Erythroblast (primary cell): ENCODE data around the gene MECR.

Experiments
- DNase-seq, 2 experiments: peaks; one replicate each; lab custom pipeline; 2025; lab: John Stamatoyannopoulos, UW
- GATA1 ChIP-seq: IDR thresholded peaks from 2 replicates; pipeline ENCODE4 v1.6.1; 2011; ENCODE audit warnings: low read depth, mild to moderate bottlenecking, control low read depth, low read length, moderate library complexity
- POLR2A ChIP-seq: IDR thresholded peaks from 2 replicates; pipeline ENCODE4 v1.6.1; 2011; ENCODE audit warnings: mild to moderate bottlenecking, low read length

MECR gene

GRCh38 chr1:29230553-29231378 is at the start of gene MECR:
MECR (minus strand) TSS chr1:29230934; CDS start chr1:29230906, 28 bp downstream.
- TF ChIP-seq GATA1 (no peak), POLR2A (peak; percentile 79)
- peak; percentile 97 to 98 for DNase-seq

GRCh38 chr1:29279951-29280391 is 49.2 kb upstream of the MECR start:
- no peak for DNase-seq
- TF ChIP-seq POLR2A: no peak
- no peak for TF ChIP-seq GATA1

GRCh38 chr1:29279406-29279805 is 48.7 kb upstream of the MECR start:
- DNase-seq: no peak
- no peak for TF ChIP-seq GATA1
- no peak for TF ChIP-seq POLR2A

GRCh38 chr1:29278124-29278523 is 47.4 kb upstream of the MECR start:
- TF ChIP-seq POLR2A: no peak
- no peak for TF ChIP-seq GATA1
- no peak for DNase-seq

DNA sequence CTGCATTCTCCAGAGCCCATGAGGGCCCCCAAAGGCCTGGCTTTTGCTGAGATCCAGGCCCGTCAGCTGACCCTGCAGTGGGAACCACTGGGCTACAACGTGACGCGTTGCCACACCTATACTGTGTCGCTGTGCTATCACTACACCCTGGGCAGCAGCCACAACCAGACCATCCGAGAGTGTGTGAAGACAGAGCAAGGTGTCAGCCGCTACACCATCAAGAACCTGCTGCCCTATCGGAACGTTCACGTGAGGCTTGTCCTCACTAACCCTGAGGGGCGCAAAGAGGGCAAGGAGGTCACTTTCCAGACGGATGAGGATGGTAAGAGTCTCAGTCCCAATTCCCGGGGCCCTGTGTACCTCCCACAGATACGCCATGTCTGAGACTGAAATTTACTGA is 44.7 kb upstream of the MECR start:
- DNase-seq: no peak
- TF ChIP-seq POLR2A (no peak), GATA1 (no peak)

GRCh38 chr1:29272147-29272907 is 41.6 kb upstream of the MECR start:
- no peak for TF ChIP-seq GATA1
- DNase-seq: no peak

DNA sequence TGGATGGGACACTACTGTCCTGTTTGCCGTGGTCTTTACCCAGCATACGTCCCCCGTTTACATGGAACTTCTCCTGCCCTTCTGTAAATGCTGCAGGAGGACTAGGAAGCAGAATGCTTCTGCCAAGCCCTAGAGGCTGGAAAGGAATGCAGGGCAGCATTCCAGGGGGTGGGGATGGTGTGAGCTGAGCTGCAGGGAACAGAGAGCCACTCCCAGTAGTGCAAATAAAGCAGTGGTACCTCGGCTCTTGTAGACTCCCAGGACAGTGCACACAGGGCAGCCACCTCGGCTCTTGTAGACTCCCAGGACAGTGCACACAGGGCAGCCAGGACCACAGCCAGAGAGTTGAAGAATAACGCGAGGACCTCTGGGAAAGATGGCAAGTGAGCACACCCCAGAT is 41.0 kb upstream of the MECR start:
- TF ChIP-seq POLR2A: no peak
- no peak for TF ChIP-seq GATA1
- no peak for DNase-seq

DNA sequence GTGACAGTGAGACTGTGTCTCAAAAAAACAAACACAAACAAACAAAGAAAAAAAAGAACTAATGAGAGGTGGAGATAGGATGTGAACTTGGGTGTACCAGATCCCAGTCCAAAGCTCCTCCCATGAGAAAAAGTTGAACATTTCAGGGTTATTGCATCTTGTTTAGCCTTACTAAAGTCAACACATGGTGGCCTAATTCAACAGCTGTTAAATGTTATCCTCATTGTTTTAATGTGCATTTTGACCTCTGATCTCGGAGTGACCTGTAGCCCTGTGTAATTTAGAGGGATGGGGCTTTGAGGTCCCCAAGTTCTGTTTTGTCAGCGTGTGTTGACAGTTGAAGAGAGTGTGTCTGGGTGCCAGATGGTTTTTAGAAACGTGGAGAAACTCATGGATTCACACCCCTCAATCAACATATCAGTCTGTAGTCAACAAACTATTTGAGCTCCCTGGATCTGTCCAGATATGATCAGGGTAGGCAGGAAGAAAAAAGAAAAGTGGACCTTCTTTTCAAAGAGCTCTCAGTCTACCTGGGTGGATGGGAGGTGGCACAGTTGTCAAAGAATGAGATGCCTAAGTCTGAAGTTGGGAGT is 40.3 kb upstream of the MECR start:
- no peak for DNase-seq
- TF ChIP-seq GATA1: no peak
- no peak for TF ChIP-seq POLR2A

- no peak for DNase-seq
- no peak for TF ChIP-seq POLR2A
- no peak for TF ChIP-seq GATA1
Observed at GRCh38 chr1:29269382-29269781, 38.6 kb upstream of the MECR start.

DNA sequence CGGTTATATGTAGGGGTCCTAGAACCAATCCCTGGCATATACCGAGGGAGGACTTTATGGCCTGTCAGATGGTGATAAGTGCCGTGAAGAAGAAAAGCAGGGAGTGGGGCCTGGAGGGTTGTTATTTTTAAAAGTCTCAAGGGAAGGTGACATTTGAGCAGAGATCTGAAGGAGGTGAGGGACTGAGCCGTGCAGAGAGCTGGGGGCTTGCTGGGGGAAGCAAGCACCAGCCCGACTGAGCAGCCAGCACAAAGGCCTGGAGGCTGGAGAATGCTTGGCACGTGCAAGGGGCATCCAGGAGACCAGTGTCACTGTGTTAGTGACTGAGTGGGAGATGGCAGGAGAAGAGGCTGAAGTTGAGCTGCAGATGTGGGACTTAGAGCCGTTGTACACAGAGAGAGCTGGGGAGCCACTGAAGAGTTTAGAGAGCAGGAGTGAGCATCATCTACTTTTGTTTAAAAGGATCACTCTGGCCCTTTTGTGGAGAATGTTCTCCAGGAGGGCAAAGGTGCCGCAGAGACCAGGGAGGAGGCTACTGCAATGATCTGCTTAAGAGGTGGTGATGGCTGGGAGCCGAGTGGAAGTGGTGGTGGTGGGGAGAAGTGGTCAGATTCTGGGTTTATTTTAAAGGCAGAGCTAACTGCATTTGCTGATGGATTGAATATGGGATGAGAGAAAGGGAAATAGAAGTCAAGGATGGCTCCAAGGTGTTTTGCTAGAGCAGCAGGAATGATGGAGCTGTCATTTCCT is 36.8 kb upstream of the MECR start:
- TF ChIP-seq GATA1 (no peak), POLR2A (no peak)
- no peak for DNase-seq

DNA sequence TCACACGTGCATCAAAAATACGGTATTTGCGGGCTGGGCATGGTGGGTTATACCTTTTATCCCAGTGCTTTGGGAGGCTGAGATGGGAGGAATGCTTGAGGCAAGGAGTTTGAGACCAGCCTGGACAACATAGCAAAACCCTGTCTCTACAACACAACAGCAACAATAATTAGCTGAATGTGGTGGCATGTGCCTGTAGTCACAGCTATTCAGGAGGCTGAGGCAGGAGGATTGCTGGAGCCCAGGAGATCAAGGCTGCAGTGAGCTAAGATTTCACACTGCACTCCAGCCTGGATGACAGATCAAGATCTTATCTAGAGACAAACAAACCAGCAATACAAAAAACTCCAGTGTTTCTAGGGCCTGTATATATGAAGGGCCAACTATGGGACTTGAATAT is 36.2 kb upstream of the MECR start:
- no peak for TF ChIP-seq GATA1
- DNase-seq: no peak

GRCh38 chr1:29264773-29265389 is 34.1 kb upstream of the MECR start:
- DNase-seq: no peak
- TF ChIP-seq POLR2A (no peak), GATA1 (no peak)

- DNase-seq: no peak
- no peak for TF ChIP-seq GATA1
- no peak for TF ChIP-seq POLR2A
Observed at GRCh38 chr1:29260531-29260930, 29.8 kb upstream of the MECR start.
